ENCODE measurements around the gene TMEM184C. TPM values are rescaled to one million over a fixed set of nuclear protein-coding genes. Genes with fewer than 3 reads are reported as not detected.

TMEM184C gene
- total and polyA plus RNA-seq, 2 of the 8 experiments (the other 6 are each of a cell fraction or from before 2014, with no cell fraction given), result 11.1 to 42.4 TPM

DNA sequence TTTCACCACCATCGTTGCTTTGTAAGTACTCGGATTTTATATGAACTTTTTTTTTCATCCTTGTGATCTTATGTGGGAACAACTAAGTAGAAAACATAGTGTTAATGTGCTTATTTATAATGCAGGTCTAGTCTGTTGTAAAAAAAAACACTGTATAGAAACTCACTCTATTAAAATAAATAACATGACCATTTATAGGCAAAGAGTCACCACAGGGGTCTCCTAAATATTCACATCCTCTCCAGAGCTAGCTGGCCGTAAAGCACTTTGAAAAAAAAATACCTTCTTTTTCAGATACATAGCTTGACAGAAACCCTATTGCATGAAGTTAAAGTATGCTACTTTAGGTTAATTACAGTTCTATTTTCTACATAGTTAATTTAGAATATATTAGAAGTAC, 11.2 kb downstream of the TMEM184C start:
- no peak overlapping the region for H2BK20ac ChIP-seq (ENCODE audit: low read length)
- H3K79me1 ChIP-seq (ENCODE audit: low read depth, low read length), result no peaks in the 10 kb centered on the region
- H3K36me3 ChIP-seq (ENCODE audit: control insufficient read depth in 2 of 4, insufficient read depth in 4 of 4, low read length in 3 of 4), result peaks cover 0 to 85% (median 7%) of the 10 kb centered on the region in 4 experiments; a peak in 4 of 8 replicates
- no peaks in the 10 kb centered on the region for H3K27me3 ChIP-seq (replicated peaks in 1 of 4; ENCODE audit: control insufficient read depth in 3 of 4, extremely low read depth in 1 of 4, insufficient read depth in 3 of 4, low read length in 3 of 4)
- no peak overlapping the region for H3K18ac ChIP-seq (ENCODE audit: extremely low read depth, low read length)
- no peak overlapping the region for H4K8ac ChIP-seq (ENCODE audit: extremely low read depth, insufficient read depth, low read length)
- no peak overlapping the region for H4K91ac ChIP-seq (replicated peaks; ENCODE audit: insufficient read length, low read length)
- no peak overlapping the region for H3K27ac ChIP-seq (ENCODE audit: low read depth, low read length)
- H3K9ac ChIP-seq (replicated peaks in 1 of 4; ENCODE audit: extremely low read depth in 1 of 4, low read depth in 3 of 4, low read length in 3 of 4), result no peak overlapping the region
- ChIA-PET CTCF (ENCODE audit: partially characterized antibody) (interaction anchor here (0.8 to 1.2 kb wide), 2 partner anchors 11 to 515 kb away, joined by 3 to 4 read pairs; partner anchors contain the start of gene TMEM184C), POLR2A (ENCODE audit: partially characterized antibody) (interaction anchor here (0.8 to 1.7 kb wide), 2 partner anchors 11 to 12 kb away, joined by 3 to 4 read pairs; partner anchors contain the start of gene TMEM184C)
- H3K56ac ChIP-seq (replicated peaks; ENCODE audit: insufficient read length, low read depth, low read length), result no peak overlapping the region
- DNase-seq (ENCODE audit: low read depth in 1 of 2, low spot score in 2 of 2) (no peak), FAIRE-seq (no peak)
- H3K9me3 ChIP-seq (ENCODE audit: insufficient read depth in 2 of 2, low read depth in 1 of 2, low read length in 1 of 2), result no peaks in the 10 kb centered on the region
- H2BK120ac ChIP-seq (replicated peaks; ENCODE audit: low read depth, low read length), result no peak overlapping the region
- H3K4me3 ChIP-seq (ENCODE audit: extremely low read depth in 1 of 4, insufficient read depth in 2 of 4, low read depth in 3 of 4, low read length in 4 of 4), result peak overlapping the region in 1 of 4 experiments; percentile 28; a peak in 1 of 8 replicates
- no peak overlapping the region for H2BK12ac ChIP-seq (ENCODE audit: low read depth, low read length)
- H3K4ac ChIP-seq (replicated peaks; ENCODE audit: insufficient read length, low read depth, low read length), result no peak overlapping the region
- no peak overlapping the region for H2BK15ac ChIP-seq (ENCODE audit: low read length)
- no peak overlapping the region for H2AK5ac ChIP-seq (ENCODE audit: low read depth, low read length)
- H4K20me1 ChIP-seq (replicated peaks in 1 of 2; ENCODE audit: control insufficient read depth in 1 of 2, insufficient read depth in 2 of 2, low read length in 2 of 2), result no peaks in the 10 kb centered on the region
- no peak overlapping the region for H2BK5ac ChIP-seq (ENCODE audit: low read depth, low read length)
- no peaks in the 10 kb centered on the region for H3K79me2 ChIP-seq (ENCODE audit: control insufficient read depth in 1 of 2, insufficient read depth in 2 of 2, low read length in 2 of 2)
- H3K23ac ChIP-seq (ENCODE audit: insufficient read length), result no peak overlapping the region
- H4K5ac ChIP-seq (ENCODE audit: insufficient read length, low read depth, low read length), result no peak overlapping the region
- H3K14ac ChIP-seq (ENCODE audit: insufficient read length), result no peak overlapping the region
- peaks cover 4 to 19% (median 6%) of the 10 kb centered on the region in 4 experiments; a peak in 5 of 7 replicates for H3K4me1 ChIP-seq (replicated peaks in 1 of 4; ENCODE audit: control insufficient read depth in 3 of 4, insufficient read depth in 4 of 4, low read length in 3 of 4)
- no peak overlapping the region for H2AFZ ChIP-seq (ENCODE audit: low read length)
- peak overlapping the region in 1 of 2 experiments; percentile 14; a peak in 1 of 4 replicates for H3K4me2 ChIP-seq (ENCODE audit: insufficient read depth in 1 of 2, low read depth in 2 of 2, low read length in 2 of 2)
- TF ChIP-seq EGR1 (IDR thresholded peaks at IDR 0.05; ENCODE audit: borderline replicate concordance, low read depth, low read length) (no peak), E2F6 (IDR thresholded peaks at IDR 0.05) (no peak), BCL11A (IDR thresholded peaks at IDR 0.05; ENCODE audit: low read depth in 2 of 2, low read length in 2 of 2) (no peak), JUN (IDR thresholded peaks at IDR 0.05; ENCODE audit: low read depth, low read length) (no peak), SRF (IDR thresholded peaks at IDR 0.05; ENCODE audit: low read depth, low read length) (peak; percentile 76; the same call in 1 of the 2 replicates), EP300 (IDR thresholded peaks at IDR 0.05; ENCODE audit: borderline replicate concordance in 1 of 2, low read depth in 2 of 2, low read length in 2 of 2) (no peak), EZH2 (IDR thresholded peaks at IDR 0.05; ENCODE audit: low read depth, low read length, severe bottlenecking) (no peak)
- WGBS, 2 experiments (ENCODE audit: extremely low coverage in 1 of 2, insufficient coverage in 1 of 2, insufficient read length in 1 of 2, insufficient replicate concordance in 2 of 2, low coverage in 1 of 2, low lambda C conversion rate in 2 of 2, missing lambda C conversion rate in 1 of 2), result 27% methylated on average over 3 of the region's 3 CpGs; no CpG with 5 or more reads in 1 of the 2 experiments
- H3K23me2 ChIP-seq (ENCODE audit: low read depth, low read length), result no peaks in the 10 kb centered on the region

Data from H1 (cell line).